Psoas muscle (tissue), 8 donors: ENCODE measurements around the gene ETAA1. TPM values are rescaled to one million over a fixed set of nuclear protein-coding genes. Genes with fewer than 3 reads are reported as not detected.

Source experiments
- ATAC-seq, 4 donors: fragments of 200-7000 bp; cut with Tn5 transposase; one replicate each; pipeline ENCODE4 v1.9.1; 2020; ENCODE audit warnings: moderate library complexity in 3 of 4, mild to moderate bottlenecking in 2 of 4
- DNase-seq, 2 donors: peaks; one replicate each; pipeline ENCODE4 v3.0.0-alpha.2; 2020
- H3K27ac ChIP-seq: fragments of 200-600 bp; one replicate; pipeline ENCODE4 v1.8.0; 2022
- H3K27me3 ChIP-seq, 3 donors: fragments of 200-600 bp in 1 of 3; one replicate each; pipeline versions ENCODE4 v1.6.1 to v1.8.0; 2013 to 2022; ENCODE audit warnings: low read length in 2 of 3, mild to moderate bottlenecking in 2 of 3, moderate library complexity in 1 of 3; ENCODE audit not compliant: insufficient read depth in 3 of 3
- H3K36me3 ChIP-seq, 2 donors: fragments of 200-600 bp in 1 of 2; one replicate each; pipeline versions ENCODE4 v1.6.1 to v1.8.0; 2013 to 2022; ENCODE audit warnings: low read depth in 1 of 2, mild to moderate bottlenecking in 1 of 2, moderate library complexity in 1 of 2; ENCODE audit not compliant: insufficient read depth in 1 of 2
- H3K4me1 ChIP-seq: fragments of 200-600 bp; one replicate; pipeline ENCODE4 v1.8.0; 2022
- H3K4me3 ChIP-seq: fragments of 200-600 bp; one replicate; pipeline ENCODE4 v1.8.0; 2022; ENCODE audit warnings: mild to moderate bottlenecking
- H3K9me3 ChIP-seq: fragments of 200-600 bp; one replicate; pipeline ENCODE4 v1.8.0; 2022
- CTCF ChIP-seq: fragments of 200-600 bp; IDR thresholded peaks from one replicate; pipeline ENCODE4 v1.8.0; 2022; ENCODE audit warnings: antibody characterized with exemption
- WGBS, 3 donors: extraction: QIAGEN DNeasy Blood & Tissue Kit; methylation state at CpG; one replicate each; pipeline versions ENCODE4 v1.1.6 to v1.1.7; 2013; 5-methylcytosine and 5-hydroxymethylcytosine counted together
- intact Hi-C, 2 donors: fragments of 100-400 bp; cut with DNase I; formaldehyde crosslinking; loops; one replicate each; pipeline versions ENCODE4 v1.11.0 to v1.14.2; 2022
- polyA plus RNA-seq, 3 donors: library from polyadenylated mRNA; stranded (reverse); fragments of 200-250 nt; gene quantifications; one replicate each; pipeline ENCODE4 v1.2.3, GENCODE V29; 2013
- total RNA-seq, 4 donors: library from RNA; stranded (reverse); fragmentation: NEBNext Ultra II Directional in 2 of 4; extraction: Animal tissue kit (Norgen Biotek cat#: 25700) in 2 of 4; gene quantifications; one replicate each; pipeline versions ENCODE4 v1.2.1 to v1.2.4, GENCODE V29; 2021 to 2023
- donor health status: healthy with polysubstance abuse.
- donor health status: DM: no; HTN: no; CAD: no; lungs with moderate emphysema.
- donor health status: Bipolar disorder and iron deficiency.
- donor health status: healthy.
- donor health status: DM: yes; HTN: yes; CAD: no.
- donor health status: DM: no; HTN: no; CAD: no.
- donor health status: DM: no; HTN: no; CAD: no.
- donor health status: DM: yes; HTN: yes; CAD: no.

ETAA1 gene
- total and polyA plus RNA-seq, 7 donors = 1.9 to 3.8 (median 2.9) TPM

- TF ChIP-seq CTCF = no peak
- DNase-seq (no peak), ATAC-seq (no peak)
- Histone ChIP-seq H3K27me3 (no peaks in the 10 kb centered on the region), H3K9me3 (no peaks in the 10 kb centered on the region), H3K27ac (no peak overlapping the region), H3K4me1 (no peaks in the 10 kb centered on the region), H3K36me3 (no peaks in the 10 kb centered on the region), H3K4me3 (no peak overlapping the region)
- intact Hi-C loops = loop anchor here (10.0 kb wide), 4 partner anchors 85 to 955 kb away; partner anchors contain the start of gene MEIS1 (in 1 of the 2)
Observed at GRCh38 chr2:67389788-67390187, 7.3 kb upstream of the ETAA1 start.

GRCh38 chr2:67393237-67393636 is 3.9 kb upstream of the ETAA1 start:
- Histone ChIP-seq H3K27ac (no peak overlapping the region), H3K27me3 (no peaks in the 10 kb centered on the region), H3K9me3 (no peaks in the 10 kb centered on the region), H3K4me1 (no peaks in the 10 kb centered on the region), H3K4me3 (no peak overlapping the region), H3K36me3 (no peaks in the 10 kb centered on the region)
- ATAC-seq (no peak), DNase-seq (no peak)
- TF ChIP-seq CTCF = no peak
- intact Hi-C loops = loop anchor here (10.0 kb wide), 4 partner anchors 82 to 958 kb away; partner anchors contain the start of gene MEIS1 (in 1 of the 2)

GRCh38 chr2:67394734-67395133 is 2.4 kb upstream of the ETAA1 start:
- 83 to 91% (median 87%) methylated on average over 3 of the region's 3 CpGs for WGBS, 3 donors
- Histone ChIP-seq H3K36me3 (peaks cover 0 to 7% of the 10 kb centered on the region in 2 donors), H3K27me3 (no peaks in the 10 kb centered on the region), H3K4me1 (no peaks in the 10 kb centered on the region), H3K27ac (no peak overlapping the region), H3K9me3 (no peaks in the 10 kb centered on the region), H3K4me3 (no peak overlapping the region)
- DNase-seq (no peak), ATAC-seq (no peak)
- no peak for TF ChIP-seq CTCF
- intact Hi-C loops = loop anchor here (10.0 kb wide), 4 partner anchors 80 to 960 kb away; partner anchors contain the start of gene MEIS1 (in 1 of the 2)

DNA sequence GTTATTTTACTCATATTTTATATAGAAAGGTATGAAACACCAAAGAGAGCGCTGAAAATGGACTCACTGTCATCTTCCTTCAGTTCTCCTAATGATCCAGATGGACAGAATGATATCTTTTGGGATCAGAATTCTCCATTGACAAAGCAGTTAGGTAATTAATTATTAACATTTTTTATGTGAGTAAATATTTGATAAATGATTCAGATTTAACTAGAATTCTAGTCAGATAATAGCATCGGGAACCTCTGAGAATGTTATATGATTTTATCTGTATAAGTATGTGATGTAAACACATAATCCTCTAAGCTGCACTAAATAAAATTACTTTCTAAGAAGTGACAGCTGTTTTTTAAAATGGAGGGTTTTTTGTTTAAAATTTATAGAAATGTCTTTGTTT is 2.0 kb downstream of the ETAA1 start:
- no peak for DNase-seq
- Histone ChIP-seq H3K27ac (no peak overlapping the region), H3K9me3 (no peaks in the 10 kb centered on the region), H3K27me3 (no peaks in the 10 kb centered on the region), H3K4me3 (no peak overlapping the region), H3K4me1 (peaks cover 4% of the 10 kb centered on the region), H3K36me3 (peaks cover 0 to 51% of the 10 kb centered on the region in 2 donors)
- ATAC-seq = no peak
- WGBS, 3 donors = 93 to 96% (median 95%) methylated on average over 2 of the region's 2 CpGs
- intact Hi-C loops = loop anchor here (10.0 kb wide), 4 partner anchors 76 to 964 kb away; partner anchors contain the start of gene MEIS1 (in 1 of the 2)
- TF ChIP-seq CTCF = no peak
